HG03520 (cell line): ENCODE results near the gene TRIO.
"Not testable (repeated sequence)": the region's sequence is repeated elsewhere in the genome, so short reads cannot be mapped to it uniquely, and the experiment has no call there.

Experiments used
- ATAC-seq: cut with Tn5 transposase; IDR thresholded peaks from one replicate; pipeline ENCODE4 v1.9.1; 2021; ENCODE audit warnings: mild to moderate bottlenecking, moderate library complexity; ENCODE audit not compliant: unreplicated experiment

The TRIO gene

DNA sequence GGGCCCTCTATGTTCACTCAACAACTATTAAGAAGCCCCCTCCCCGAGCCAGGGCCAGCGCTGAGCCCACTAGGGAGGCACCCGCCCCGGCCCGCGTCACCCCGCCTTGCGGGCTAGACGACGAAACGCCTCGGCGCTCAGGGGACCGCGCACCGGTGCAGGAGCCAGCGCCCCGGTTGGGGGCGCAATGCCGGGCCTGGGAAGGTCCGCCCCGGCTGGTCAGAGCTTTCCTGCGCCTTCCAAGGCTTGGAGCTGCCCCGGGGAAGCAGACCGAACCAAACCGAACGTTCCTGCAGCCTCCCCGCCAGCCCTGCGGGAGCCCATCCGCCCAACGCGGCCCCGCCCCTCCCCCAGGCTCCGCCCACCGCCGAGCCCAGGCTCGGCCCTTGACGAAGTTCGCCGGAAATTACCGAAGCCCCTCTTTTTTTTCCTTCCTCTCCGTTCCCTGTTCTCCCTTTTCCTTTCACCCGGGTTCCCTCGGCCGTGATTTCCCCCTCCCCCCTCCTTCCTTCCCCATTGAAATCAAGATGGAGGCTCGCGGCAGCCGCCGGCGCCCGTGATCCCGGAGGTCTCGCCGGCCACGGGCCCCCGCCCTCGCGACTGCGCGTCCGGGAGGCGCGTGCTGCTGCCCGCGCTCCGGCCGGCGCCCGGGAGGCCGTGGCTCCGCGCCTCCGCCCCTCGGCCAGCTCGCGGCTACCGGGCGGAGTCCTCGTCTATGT lies at the start of gene TRIO:
TRIO (plus strand) TSS at position 516 of the 719 bp plus-strand sequence. CDS start 384 bp downstream, outside the sequence.
- ATAC-seq: peak; percentile 36

DNA sequence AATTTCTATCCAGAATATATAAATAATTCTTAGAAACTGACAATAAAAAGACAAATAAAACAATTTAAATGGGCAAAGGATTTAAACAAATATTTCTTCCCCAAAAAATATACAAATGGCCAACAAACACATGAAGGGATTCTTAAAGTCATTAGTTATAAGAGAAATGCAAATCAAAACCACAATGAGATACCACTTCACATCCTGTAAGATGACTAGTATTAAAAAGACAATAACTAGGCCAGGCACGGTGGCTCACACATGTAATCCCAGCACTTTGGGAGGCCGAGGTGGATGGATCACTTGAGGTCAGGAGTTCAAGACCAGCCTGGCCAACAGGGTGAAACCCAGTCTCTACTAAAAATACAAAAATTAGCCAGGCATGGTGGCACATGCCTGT lies 45.8 kb upstream of the TRIO start:
- not testable (repeated sequence) for ATAC-seq

DNA sequence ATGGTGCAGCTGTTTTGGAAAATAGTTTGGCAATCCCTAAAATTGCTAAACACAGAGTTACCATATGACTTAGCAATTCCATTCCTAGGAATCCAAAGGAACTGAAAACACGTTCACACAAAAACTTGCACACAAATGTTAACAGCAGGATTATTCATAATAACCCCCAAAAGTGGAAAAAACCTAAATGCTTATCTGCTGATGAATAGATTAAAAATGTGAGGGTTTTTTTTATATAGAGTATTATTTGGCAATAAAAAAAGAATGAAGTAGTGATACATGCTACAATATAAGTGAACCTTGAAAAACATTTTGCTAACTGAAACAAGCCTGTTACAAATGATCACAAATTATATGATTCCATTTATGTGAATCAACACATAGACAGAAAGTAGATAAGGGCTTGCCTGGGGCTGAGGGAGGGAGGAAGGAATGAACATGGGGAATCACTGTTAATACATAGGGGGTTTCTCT lies 45.1 kb upstream of the TRIO start:
- no peak for ATAC-seq

DNA sequence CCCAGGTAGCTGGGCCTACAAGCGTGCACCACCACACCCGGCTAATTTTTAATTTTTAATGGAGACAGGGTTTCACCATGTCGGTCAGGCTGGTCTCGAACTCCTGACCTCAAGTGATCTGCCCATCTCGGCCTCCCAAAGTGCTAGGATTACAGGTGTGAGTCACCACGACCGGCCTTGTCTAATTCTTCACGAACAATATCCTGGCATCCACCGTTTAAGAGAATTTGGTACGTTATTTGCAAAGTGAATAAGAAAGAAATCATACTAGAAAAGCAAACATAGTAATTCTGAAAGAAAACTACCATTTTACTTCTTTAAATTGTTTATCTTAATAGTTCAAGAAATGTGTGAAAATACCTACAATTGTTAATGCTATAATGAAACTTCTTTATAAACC lies 42.9 kb upstream of the TRIO start:
- no peak for ATAC-seq

DNA sequence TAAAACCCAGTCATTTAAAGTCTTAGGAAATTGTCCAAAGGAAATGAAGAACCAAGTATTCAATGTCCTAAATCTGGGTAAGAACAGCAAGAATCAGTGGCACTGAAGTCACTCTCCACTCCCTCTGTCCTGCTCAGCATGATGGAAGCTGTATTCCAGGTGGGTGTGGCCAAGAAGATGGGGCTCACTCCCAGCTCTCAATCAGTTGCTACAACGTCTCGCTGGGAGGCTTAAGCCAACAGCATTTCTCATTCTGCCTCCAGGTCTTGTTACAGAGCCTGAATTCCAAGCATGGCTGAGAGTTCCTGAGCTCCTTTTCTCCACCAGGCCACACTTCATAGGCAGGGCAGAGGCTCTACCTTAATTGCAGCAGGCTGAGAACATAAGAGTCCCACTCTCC lies 41.2 kb upstream of the TRIO start:
- ATAC-seq: no peak

DNA sequence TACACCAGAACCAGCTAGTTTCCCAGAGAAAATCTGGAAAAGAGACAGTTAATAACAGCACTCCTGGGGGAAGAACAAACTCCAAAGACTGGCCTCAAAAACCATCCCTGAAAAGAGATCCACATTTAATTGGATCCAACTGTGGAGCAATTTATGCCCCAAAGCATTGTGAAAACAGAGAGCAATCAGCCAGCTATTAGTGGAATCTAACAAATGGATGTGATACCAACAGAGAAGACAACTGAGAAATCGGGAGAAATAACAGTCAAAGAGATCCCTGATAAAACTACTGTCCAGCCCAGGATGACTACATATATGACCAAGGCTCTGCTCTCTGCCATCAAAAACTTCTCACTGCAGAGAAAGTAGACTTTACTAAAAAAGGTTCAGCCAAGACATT lies 40.5 kb upstream of the TRIO start:
- ATAC-seq: no peak

DNA sequence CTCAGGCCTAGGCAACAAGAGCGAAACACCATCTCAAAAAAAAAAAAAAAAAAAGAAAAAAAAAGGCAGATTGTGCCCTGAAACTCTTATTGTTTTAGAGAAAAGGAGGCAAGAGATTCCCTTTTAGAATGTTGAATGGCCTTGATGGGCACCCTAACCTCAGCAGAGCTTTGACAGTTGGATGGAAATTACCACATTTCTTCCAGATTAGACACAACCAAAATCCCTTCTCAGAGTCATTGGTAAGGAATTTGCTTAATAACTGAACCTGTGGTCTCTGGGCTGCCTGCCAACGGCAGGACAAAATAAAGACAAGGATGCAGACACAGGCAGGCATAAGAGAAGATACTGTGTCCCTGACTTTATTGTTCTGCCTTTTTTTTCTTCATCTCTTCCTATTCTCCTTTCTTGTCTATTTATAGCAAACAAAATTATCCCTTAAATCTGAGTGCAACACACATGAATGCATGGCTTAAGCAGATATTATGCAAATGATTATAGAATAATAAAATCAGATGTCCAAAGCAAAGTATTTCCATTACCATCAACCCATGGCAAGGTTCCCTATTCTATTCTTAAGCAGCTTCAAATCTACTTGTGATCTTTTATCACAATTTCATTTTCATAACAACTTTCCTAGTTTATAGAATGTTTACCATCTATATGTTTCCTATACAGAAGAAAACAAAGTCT lies 37.3 kb upstream of the TRIO start:
- no peak for ATAC-seq

DNA sequence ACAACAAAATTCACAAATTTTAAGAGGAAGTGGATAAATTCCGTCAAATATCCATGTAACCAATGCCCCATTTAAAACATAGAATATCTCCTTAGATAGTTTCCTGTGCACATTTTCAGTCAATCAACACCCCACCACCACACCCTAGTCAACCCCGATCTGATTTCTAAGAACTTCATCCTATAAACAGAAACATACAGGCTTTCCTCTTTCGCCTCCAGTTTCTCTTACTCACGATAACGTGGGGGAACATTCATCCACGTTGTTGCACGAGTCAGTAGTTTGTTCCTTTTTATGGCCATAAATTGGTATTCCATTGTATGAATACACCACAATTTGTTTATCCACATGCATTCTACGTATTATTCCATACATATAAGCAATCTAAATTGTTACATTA lies 35.6 kb upstream of the TRIO start:
- no peak for ATAC-seq

DNA sequence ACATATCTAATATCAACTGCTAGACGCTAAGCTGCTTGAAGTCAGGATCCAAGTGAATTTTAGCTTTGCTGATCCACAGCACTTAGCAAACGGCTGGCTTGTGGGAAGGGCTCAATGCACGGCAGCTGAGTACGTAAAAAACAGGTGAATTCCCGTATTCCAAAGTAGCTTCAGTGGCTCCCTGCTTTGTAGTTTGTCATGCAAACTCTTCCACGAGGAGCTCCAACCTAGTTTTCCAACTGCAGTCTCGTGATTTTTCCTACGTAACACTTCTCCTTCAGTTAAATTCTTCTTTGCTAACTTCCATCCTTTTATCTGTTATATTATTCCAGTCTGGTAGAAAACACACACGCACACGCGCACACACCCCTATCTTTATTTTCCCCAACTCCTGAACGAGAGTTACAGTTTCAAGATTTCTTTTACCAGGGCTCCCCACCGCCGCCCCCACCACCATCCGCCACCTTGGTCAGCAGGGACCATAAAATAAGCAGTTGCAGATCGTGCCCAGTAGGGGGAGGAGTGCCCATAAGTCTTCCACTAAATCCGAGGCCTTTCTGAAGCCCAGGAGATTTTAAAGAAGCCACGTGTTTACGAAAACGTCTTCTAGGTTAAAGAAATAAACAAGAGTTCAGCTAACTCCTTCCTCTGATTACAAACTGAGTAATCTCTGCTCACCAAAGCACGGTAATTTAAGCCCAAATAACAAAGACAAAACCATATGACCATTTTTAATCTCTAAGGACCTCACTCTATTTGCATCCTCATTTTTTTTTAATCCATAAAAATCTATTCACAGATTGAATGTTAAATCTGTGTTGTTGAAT lies 34.8 kb upstream of the TRIO start:
- ATAC-seq: peak; percentile 61

DNA sequence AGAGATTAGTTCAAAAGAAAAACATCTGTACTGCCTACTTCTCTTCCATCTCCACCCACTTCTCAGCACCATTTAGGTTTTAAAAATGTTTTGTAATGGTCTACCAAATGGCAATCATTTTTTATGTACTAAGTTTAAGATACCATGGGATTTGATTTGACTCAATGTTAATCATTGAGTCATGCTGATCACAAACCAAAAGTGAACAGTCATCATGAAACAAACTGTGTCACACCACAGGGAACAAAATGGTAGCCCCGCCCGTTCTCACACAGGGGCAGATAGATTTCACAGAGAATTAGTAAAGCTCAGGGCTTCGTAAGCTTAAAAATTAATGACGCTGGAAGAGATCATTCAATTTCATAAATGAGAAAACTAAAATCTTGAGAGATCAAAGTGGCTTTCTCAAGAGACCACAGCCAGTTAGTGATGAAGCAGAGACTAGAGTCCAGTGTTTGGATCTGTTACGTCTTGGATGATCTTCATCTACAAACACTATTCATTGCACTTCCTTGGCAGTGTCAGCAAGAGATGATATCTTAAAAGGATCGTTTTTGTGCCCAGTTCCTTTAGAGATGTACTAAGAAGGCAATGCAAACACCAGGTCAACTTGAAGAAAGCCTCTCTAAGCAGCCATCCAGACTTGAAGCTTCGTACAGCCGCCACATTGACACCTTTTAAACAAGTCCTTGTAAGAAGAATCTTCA lies 33.9 kb upstream of the TRIO start:
- peak; percentile 76 for ATAC-seq

DNA sequence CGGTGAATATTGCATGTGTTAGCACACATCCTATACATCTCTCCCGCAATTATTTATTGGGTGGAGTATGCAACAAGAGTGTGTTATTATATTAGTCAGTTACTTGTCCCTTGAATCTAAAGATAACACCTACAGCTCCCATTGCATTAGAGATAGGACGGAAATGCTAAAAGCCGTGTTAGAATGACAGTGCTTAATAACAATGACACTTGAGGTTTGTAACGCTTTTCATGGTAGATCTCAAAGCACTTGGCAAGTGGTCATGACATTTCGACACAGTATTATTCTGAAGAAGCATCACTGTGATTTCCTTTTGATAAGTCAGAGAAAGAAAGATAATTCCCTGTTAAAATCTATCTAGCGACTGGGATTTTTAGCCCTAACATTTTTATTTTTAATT lies 33.4 kb upstream of the TRIO start:
- no peak for ATAC-seq

DNA sequence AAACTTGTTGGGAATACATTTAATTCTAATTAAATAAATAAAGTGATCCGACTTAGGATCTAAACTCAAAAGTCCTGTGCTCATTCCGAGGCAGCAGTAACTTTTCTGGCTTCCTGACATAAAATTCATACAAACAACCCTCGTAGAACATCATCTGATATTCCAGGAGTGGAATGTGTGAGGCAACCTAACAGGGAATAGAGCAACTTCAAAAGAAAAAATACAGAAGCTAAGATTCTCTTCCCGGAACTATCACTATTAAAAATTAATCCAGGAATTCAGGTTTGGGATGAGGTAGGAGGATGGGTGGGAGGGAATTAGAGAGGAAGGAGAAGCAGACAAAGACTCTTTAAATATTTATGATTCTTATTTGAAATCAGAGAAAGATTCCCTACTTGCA lies 32.9 kb upstream of the TRIO start:
- no peak for ATAC-seq

DNA sequence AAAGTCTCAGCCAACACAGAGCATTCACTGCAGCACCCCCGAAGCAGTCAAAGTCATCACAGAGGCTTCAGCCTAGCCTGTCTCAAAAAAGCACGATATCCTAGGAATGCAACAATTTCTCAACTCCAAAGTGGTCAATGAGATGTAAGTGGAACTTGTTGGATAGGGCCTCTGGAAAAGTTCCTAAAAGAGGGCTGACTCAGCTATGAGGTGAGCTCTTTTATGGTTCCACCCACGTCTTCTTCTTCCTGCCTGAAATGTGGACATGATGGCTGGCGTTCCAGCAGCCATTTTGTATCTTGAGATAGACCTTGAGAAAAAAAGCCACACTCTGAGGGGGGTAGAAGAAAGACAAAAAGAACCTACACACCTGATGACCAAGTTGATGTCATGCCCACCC lies 32.5 kb upstream of the TRIO start:
- ATAC-seq: no peak

DNA sequence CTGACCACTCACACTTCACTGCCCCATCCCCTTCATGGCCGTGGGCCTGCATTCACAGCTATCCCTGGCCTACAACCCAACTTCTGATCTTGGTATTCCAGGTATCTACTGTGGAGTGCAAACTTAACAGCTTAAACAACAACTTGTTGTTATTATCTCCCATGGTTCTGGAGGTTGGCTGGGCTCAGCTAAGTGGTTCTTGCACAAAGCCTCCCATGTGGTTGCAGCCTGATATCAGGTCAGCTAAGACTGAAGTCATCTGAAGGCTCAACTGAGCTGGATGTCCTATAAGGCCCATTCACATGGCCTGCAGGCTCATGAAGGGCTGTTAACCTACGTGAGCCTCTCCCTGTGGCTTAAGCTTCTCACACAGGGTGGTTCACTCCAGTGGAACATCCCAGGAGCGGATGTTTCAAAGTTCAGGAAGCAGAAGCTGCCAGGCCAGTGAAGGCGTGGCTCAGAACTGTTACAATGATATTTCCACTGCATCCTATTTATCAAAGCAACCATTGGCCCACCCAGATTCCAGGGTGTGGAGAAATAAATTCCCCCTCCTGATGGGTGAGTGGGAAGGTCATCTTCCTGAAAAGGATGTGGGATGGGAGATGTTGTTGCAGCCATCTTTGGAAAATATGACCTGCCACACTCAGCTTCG lies 30.0 kb upstream of the TRIO start:
- ATAC-seq: no peak

DNA sequence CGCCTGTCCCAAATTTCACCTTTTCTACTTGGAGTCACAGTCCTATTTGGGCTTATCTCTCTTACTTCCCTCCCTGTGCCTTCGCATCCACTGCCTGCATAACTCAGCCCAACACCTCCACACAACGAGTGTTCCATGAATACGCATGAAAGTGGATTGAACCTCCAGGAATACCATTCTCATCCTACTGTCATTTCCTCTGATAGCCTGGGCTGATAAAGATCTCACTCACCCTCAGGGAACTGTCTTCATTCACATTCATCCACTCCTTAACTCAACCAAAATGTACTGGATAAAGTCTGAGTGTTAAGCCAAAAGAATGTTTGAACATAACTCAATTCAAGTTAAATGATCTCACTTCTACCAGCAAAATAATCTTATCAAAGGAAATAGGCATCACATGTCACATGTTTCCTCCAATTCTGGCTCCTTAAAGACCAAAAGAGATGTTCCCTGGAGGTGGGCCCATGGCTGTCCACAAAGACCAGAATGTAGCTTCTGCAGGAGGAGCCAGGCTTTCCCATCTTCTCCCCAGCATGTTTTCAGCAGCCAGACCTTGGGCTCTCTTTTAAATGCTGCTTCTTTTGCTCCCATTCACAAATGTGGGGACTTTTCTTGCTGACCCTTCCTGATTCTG lies 28.4 kb upstream of the TRIO start:
- no peak for ATAC-seq

DNA sequence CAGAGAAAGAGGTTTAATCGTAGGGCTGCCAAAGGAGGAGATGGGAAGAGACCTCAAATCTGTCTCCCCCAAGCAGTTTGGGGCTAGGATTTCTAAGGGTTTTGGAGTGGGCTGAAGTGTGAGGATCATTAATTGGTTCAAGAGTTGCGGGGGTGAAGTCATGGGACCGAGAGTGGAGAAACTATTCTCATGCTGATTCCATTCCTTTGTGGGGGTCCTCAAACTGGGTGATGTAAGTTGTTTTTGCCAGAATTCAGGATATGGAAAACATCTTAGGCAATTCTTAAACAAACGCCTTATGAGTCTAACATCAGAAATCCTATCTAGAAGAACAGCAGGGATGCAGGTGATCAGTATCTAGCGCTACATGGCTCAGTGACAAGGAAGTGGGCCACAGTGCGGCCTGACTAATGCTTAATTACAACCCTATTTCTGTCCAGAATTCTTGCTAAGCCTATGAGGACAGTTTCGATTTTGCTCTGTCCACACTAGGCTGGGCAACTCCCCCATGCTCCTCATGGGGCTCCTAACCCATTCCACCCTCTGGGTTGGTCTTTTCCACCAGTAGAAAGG lies 27.7 kb upstream of the TRIO start:
- no peak for ATAC-seq

DNA sequence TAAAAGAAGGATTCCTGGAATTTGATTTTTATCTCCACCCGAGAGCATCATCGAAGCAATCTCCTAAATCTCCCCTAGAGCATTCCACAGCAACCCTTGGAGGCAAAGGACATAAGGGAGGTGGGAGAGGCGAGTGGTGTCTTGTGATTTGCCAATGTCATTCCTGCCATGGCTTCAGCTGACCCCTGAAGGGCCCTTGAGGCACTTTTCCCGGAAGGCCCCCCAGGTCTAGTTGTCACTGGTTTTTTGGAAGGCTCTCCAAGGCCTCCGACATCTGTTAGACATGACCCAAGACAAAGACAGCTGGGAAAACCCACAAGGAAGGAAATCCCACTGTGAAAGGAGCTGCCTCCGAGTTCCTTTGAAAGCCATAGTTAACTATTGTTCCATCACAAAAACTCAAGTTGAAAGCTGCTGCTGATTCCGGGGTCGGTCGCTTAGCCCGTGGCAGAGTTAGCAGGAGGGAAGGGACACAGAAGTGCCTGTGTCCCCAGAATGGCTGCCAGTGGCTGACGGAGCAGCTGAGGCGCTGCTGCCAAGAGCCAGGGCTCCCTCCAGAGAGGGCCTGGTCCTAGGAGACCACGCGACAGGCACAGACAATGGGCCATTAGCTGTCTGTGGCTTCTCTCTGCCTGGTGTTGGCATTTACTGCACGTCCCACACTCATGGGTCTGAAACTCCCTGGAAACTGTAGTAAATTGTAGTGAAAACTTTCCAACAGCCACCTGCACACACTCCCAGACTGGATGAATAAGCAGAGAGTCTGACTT lies 24.4 kb upstream of the TRIO start:
- ATAC-seq: no peak

DNA sequence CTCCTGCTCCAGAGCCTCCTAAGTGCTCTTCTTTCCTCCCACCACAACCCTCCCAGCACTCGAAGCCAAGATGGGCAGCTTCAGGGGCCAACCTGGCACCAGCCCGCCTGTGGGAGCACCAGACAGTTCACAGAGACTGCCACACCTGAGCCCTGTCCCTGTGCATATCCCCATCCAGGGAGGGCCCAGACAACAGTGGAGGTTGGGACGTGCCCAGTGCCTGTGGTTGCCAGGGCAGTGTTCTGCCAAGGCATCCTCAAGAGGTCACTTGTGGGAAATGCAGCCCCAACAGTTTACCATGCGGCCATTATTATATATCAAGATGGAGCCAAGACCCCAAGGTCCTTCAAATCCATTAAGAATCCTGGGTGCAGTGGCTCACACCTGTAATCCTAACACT lies 23.0 kb upstream of the TRIO start:
- no peak for ATAC-seq

DNA sequence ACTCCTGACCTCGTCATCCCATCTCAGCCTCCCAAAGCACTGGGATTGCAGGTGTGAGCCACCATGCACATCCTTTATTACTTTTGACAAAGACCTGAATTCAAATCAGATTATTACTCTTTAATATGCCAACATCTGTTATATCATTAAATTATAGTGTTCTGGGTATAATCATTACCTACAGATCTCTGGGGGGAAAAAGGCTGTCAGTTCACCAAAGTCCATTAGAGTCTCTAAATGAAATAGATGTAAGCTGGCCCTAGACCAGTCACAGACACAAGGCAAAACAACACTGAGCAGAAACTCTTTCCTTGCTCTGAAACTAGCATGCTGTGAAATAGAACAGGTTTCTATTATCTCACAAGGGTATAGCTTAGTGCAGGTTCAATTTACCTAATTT lies 21.6 kb upstream of the TRIO start:
- no peak for ATAC-seq
